ENCODE measurements around the gene SSC4D.

DNA sequence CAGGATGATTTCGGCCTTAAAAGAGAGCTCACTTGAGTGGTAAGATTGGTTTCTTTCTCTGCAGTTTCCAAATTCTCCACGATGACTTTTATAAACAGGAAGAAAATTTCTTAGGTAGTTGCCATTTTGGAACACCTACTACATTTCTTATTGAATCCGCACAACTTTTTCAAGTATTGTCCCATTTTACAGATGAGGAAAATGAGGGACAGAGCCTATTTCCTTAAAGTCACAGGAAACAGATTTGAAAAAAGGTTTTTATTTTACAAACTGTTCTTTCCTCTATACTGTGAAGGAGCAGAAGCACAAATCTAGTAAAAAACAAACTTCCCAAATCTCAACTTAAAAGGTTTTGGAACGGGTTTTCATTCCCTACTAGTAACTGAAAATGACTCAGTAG is 53.4 kb downstream of the SSC4D start:
- TF ChIP-seq, protein P1, sequence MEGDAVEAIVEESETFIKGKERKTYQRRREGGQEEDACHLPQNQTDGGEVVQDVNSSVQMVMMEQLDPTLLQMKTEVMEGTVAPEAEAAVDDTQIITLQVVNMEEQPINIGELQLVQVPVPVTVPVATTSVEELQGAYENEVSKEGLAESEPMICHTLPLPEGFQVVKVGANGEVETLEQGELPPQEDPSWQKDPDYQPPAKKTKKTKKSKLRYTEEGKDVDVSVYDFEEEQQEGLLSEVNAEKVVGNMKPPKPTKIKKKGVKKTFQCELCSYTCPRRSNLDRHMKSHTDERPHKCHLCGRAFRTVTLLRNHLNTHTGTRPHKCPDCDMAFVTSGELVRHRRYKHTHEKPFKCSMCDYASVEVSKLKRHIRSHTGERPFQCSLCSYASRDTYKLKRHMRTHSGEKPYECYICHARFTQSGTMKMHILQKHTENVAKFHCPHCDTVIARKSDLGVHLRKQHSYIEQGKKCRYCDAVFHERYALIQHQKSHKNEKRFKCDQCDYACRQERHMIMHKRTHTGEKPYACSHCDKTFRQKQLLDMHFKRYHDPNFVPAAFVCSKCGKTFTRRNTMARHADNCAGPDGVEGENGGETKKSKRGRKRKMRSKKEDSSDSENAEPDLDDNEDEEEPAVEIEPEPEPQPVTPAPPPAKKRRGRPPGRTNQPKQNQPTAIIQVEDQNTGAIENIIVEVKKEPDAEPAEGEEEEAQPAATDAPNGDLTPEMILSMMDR (IDR thresholded peaks at IDR 0.05), result no peak
- TF ChIP-seq EP300 (IDR thresholded peaks at IDR 0.05; ENCODE audit: low read depth), result no peak

All from transverse colon (tissue), 3 donors.